ENCODE measurements around the gene DYNLT3.

- TF ChIP-seq CTCF (IDR thresholded peaks at IDR 0.05) = no peak
- no peak for TF ChIP-seq POLR2A (IDR thresholded peaks at IDR 0.05)
Measured at GRCh38 chrX:37854148-37854547, 6.8 kb upstream of the DYNLT3 start.

All from right lobe of liver (tissue), 4 donors.